Thyroid gland (tissue), 4 donors: ENCODE measurements around the gene BBS4.

Experiments used
- CTCF ChIP-seq, 6 experiments: fragments of 200-600 bp in 3 of 6; fragments of 450-650 bp in 3 of 6; sonication (generic) in 3 of 6; IDR thresholded peaks; one replicate each; pipeline ENCODE4 v1.5.1; 2016 to 2019; ENCODE audit warnings: antibody characterized with exemption in 6 of 6, mild to moderate bottlenecking in 2 of 6, inconsistent platforms in 1 of 6, moderate library complexity in 1 of 6
- POLR2A ChIP-seq, 2 donors: fragments of 450-650 bp; IDR thresholded peaks; one replicate each; pipeline ENCODE4 v1.6.1; 2017; ENCODE audit warnings: antibody characterized with exemption in 2 of 2, mild to moderate bottlenecking in 2 of 2, moderate library complexity in 1 of 2

- no peak for TF ChIP-seq POLR2A (IDR thresholded peaks at IDR 0.05)
- no peak for TF ChIP-seq CTCF (IDR thresholded peaks at IDR 0.05)
Observed at GRCh38 chr15:72728821-72729220, 42.8 kb downstream of the BBS4 start.
